GM19467 (cell line): ENCODE data around the gene CLECL1.
"Not testable (repeated sequence)": the region's sequence is repeated elsewhere in the genome, so short reads cannot be mapped to it uniquely, and the experiment has no call there.

Experiments used
- ATAC-seq: cut with Tn5 transposase; IDR thresholded peaks from one replicate; pipeline ENCODE4 v1.9.1; 2021; ENCODE audit warnings: mild to moderate bottlenecking, moderate library complexity; ENCODE audit not compliant: unreplicated experiment

The CLECL1 gene

GRCh38 chr12:9752145-9752933 lies 19.4 kb upstream of the CLECL1 start:
- no peak for ATAC-seq

GRCh38 chr12:9751204-9752144 lies 18.6 kb upstream of the CLECL1 start:
- ATAC-seq = no peak

DNA sequence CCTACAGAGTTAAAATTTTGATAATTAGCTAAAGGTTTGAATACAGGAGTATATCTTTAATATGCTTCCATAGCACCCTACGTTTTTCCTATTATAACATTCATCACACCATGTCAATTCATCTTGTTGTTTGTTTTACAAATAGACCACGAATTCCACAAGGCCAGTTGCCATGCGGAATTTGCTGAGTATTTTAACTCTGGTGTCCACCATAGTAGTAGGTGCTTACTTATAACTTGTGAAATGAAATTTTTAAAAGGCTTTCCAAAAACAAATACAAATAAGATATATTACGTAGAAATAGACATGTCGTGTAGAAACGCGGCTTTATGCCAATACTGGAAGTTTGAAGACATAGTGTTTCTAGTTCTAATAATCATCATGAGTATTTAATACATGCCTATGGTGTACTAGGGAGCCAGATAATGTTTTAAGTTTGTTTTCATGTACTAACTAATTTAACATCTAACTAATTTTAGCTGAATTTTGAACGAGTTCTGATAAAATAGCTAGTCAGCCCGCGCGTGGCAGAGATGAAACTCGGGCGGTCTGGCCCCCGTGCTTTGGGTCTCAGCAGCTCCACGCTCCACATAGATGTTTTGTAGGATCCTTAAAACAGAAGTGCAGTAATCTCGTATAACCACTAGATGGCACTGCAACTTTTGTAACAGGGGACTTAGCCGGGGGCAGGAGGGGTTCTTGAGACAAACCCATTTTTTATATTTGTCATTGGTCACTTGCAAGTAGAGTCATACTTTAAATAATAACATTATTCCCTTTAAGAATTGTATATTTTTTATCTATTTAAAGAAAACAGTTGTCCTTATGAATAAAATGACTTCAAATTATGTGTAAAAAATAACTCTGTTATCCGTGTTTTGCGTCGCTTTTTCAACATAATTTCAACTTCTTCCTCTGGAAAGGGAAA lies 17.6 kb upstream of the CLECL1 start:
- ATAC-seq = peak; percentile 62

- no peak for ATAC-seq
Measured at GRCh38 chr12:9749640-9750039, 16.7 kb upstream of the CLECL1 start.

DNA sequence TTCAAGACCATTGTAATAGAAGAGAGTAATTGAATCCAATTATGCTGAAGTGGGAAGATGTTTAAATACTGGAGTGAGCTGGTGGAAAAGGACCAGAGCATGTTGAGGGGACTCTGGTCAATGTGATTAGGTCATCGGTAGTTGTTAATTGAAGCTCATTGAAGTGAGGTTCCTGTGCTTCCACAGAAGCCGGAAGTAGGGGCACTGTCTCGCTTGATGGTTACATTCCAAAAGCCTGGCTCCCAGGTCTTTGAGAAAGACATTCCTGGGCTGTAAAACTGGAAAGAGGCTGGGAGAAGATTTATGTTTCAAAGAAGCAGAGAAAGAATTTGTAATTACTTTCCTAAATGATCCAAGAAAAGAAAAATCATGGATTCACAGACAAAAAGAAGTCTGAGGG lies 12.3 kb upstream of the CLECL1 start:
- no peak for ATAC-seq

DNA sequence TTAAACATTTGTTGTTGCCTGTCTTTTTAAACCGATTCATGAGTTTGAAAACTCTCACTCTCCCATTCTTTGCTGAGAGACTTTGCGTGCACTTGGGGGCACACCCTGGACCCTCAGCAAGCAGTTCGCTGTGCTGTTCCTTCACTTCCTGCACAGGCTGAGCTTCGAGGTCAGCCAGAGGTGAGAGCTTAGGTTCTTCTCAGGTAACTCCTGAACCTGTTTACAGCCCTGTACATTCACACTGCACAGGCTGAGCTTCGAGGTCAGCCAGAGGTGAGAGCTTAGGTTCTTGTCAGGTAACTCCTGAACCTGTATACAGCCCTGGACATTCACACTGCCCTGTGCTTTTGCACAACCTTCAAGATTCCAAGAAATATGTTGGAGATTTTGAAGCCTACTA lies 9.8 kb upstream of the CLECL1 start:
- peak; percentile 44 for ATAC-seq

DNA sequence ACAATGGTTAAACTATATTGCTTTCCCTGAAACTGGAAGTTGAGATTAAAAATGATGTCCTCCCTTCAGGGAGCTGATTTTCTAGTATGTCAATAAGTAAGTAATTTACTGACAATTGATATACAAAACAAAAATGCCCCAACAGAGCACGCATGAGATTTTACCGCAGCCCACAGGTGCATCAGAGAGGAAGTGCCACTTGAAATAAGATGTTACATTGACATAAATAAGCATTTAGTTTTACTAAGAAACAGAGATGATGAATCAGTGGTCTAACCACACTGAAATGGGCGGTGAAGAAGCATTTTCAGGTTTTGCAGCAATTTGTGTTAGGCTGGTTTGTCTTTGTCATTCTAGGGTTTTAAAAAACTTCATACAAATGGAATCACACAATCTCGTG lies 8.8 kb upstream of the CLECL1 start:
- ATAC-seq = peak; percentile 67

- no peak for ATAC-seq
Measured at GRCh38 chr12:9740106-9740750, 7.3 kb upstream of the CLECL1 start.

DNA sequence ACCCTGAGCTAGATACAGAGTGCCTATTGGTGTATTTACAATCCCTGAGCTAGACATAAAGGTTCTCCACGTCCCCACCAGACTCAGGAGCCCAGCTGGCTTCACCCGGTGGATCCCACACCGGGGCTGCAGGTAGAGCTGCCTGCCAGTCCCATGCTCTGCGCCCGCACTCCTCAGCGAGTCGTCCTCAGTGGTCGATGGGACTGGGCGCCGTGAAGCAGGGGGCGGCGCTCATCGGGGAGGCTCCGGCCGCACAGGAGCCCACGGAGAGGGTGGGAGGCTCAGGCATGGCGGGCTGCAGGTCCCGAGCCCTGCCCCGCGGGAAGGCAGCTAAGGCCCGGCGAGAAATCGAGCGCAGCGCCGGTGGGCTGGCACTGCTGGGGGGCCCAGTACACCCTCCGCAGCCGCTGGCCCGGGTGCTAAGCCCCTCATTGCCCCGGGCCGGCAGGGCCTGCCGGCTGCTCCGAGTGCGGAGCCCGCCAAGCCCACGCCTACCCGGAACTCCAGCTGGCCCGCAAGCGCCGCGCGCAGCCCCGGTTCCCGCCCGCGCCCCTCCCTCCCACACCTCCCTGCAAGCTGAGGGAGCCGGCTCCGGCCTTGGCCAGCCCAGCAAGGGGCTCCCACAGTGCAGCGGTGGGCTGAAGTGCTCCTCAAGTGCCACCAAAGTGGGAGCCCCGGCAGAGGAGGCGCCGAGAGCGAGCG lies 6.7 kb upstream of the CLECL1 start:
- not testable (repeated sequence) for ATAC-seq

DNA sequence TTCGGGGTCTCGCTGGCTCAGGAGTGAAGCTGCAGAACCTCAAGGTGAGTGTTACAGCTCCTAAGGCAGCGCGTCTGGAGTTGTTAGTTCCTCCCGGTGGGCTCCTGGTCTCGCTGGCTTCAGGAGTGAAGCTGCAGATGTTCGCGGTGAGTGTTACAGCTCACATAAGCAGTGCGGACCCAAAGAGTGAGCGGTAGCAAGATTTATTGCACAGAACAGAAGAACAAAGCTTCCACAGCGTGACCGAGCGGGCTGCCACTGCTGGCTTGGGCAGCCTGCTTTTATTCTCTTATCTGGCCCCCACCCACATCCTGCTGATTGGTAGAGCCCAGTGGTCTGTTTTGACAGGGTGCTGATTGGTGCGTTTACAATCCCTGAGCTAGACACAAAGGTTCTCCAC lies 6.0 kb upstream of the CLECL1 start:
- not testable (repeated sequence) for ATAC-seq

DNA sequence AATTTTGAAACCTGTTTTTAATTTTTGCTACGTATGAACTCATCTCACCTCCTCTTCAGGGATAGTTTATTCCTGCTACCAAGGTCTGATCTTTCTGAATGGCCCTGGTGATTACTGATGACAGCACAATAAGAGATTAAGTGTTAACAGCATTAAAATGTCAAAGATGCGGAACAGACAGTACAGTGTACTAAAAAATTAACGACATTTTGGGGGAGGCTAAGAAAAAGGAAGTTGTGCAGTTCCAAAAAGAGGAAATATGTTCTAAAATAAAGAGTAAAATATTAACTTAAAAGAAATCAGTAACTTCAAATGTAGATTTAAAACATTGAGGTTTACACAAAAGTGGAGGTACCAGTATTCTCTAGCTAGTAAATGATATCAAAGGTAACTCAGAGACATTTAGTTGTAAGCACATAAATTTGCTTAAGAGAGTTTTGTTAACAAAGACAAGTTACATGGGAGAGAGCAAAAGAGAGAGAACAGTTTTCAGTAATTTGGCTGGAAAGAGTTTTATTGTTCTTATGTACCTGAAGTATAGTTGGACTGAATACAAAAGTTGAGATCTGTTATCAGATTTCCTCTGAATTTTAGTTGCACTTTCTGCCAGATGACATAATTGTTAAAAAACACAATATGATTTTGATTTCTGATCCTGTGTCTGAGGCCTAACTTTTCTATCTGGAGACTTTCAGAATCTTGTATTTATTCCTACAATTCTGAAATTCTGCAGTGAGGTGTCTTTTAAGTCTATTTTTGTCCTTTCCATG lies 4.2 kb upstream of the CLECL1 start:
- ATAC-seq = no peak

- ATAC-seq = no peak
Measured at GRCh38 chr12:9735601-9736000, 2.7 kb upstream of the CLECL1 start.

- ATAC-seq = no peak
Measured at GRCh38 chr12:9731797-9732196, 1.1 kb downstream of the CLECL1 start.

DNA sequence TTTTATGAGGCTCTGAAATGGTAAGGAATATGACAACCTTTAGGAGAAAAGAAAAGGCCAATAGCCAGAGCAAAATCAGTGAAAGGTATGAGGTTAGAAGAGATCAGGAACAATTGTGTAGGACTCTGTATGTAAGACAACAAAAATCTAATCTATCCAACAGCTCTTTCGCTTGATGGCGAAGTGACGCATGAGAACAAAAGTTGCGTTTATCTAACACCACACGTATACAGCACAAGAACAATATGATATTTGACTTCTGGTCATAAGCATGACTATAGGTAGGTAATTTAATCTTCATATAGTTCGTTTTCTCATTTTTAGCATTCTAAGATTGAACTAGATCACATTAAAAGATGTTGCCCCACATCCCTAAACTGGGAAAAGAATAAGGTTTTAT lies 1.5 kb downstream of the CLECL1 start:
- no peak for ATAC-seq

DNA sequence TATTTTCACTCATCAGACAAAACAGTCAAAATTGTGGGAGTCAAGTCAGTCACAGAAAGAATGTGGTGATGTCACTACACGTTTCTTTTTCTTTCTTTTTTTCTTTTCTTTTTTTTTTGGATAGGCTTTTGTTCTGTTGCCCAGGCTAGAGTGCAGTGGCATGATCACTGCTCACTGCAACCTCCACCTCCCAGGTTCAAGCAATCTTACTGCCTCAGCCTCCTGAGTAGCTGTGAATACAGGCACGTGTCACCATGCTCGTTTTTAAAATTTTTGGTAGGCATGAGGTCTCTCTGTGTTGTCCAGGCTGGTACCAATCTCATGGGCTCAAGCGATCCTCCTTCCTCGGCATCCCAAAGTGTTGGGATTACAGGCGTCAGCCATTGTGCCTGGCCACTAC lies 2.3 kb downstream of the CLECL1 start:
- no peak for ATAC-seq

- no peak for ATAC-seq
Measured at GRCh38 chr12:9730011-9730410, 2.9 kb downstream of the CLECL1 start.

DNA sequence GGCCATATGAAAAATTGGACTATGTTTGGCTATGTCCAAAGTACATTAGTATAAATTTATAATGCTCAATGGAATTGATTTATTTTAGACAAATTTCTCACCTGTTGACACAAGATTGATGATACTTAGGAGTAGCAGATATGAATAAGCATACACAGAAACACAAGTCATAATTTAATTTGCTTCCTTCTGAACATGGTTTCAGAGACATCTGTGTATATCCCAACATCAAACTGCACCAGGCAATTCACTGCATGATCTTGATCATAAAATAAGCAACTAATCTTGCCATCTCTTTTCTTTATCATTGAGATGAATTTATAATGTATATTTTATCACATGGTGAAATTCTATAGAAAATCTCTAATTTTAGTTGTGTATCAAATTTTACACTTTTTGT lies 3.8 kb downstream of the CLECL1 start:
- ATAC-seq = no peak

DNA sequence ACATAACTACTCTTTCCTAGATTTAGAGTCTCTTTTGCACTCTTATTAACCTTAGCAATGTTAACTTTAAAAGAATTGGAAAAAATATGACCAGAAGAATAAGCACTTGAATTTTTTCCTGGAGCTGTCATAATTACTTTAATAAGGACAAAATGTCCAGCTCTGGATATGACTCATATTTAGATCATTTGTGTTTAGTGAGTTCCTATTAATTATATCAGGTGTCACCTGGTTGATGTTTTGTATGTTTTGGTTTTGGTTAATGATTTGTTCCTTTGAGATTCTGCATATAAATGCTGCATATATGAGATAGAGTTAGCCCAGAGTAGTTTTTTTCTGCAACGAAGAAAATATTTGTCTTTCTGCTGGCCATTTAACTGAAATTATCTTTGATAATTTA lies 5.1 kb downstream of the CLECL1 start:
- no peak for ATAC-seq

DNA sequence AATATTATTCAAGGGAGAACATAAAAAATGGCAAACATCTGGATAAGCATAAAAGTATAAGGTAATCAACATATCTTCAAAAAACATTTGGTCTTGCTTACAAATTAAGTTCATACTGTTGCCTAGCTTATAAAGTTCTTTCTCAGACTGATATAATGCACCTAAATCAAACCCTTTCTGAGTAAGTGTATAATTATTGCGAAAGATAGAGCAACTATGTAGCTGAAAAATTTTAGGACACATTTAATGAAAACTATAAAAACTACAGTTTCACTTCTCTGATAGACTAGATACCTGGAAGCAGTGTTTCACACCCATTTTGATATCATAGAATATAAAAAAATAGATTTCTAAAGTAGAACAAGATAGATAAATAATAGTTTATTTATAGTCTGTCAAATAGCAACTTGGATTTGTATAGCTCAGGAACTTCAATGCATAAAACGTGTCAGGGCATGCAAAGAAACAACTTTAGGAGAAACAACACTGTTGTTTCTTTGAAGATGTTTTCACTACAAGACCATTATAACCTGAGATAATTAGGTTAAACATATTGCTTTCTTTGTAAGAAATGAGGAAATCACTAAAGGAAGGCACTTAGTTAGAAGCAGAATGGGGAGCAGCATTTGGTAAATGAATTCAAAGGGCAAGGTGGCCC lies 7.6 kb downstream of the CLECL1 start:
- ATAC-seq = no peak
